ENCODE measurements around the gene CCT6B.

DNA sequence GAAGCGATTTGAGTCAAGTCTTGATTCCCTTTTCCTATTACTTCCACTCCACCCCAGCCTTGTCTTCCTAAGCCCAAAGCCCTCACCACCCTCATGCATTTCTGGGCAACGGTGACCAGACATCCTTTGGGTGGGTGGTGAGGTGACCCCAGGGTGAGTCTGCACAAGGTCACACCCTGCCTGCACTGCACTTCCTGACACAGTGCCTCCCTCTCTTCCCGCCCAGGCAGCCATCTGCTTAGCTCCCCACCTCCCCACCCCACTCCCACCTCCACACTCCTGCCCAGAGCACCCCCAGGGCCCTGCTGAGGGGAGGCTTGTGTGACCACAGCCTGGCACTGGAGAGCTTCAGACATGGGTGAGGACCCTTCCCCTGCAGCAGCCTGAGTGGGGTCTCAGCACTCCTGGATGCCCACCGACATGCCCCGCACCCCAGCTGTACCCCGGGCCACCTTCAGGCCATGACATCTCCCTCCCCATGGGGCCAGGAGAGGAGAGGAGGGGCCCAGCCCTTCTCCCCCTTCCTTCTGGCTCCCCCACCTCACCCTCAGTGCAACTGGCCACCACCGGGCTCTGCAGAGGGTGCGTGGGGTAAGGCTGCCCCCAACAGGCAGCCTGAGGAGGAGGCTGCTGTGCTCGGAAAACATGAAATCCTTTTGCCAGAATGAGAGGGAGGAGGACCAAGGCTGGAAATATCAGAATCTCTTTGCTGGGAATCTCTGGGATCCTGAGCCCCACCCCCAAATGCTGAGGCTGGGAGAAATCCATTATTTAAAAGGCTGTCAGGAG is 68.6 kb downstream of the CCT6B start:
- TF ChIP-seq POLR2A (IDR thresholded peaks at IDR 0.05), result no peak
- TF ChIP-seq, protein P1, sequence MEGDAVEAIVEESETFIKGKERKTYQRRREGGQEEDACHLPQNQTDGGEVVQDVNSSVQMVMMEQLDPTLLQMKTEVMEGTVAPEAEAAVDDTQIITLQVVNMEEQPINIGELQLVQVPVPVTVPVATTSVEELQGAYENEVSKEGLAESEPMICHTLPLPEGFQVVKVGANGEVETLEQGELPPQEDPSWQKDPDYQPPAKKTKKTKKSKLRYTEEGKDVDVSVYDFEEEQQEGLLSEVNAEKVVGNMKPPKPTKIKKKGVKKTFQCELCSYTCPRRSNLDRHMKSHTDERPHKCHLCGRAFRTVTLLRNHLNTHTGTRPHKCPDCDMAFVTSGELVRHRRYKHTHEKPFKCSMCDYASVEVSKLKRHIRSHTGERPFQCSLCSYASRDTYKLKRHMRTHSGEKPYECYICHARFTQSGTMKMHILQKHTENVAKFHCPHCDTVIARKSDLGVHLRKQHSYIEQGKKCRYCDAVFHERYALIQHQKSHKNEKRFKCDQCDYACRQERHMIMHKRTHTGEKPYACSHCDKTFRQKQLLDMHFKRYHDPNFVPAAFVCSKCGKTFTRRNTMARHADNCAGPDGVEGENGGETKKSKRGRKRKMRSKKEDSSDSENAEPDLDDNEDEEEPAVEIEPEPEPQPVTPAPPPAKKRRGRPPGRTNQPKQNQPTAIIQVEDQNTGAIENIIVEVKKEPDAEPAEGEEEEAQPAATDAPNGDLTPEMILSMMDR (IDR thresholded peaks at IDR 0.05), result no peak
